Measurements from ENCODE around the gene HLA-B. TPM values are rescaled to one million over a fixed set of nuclear protein-coding genes. Genes with fewer than 3 reads are reported as not detected.

HLA-B gene
- total RNA-seq, 1 experiment from 2014 or later = 1,556 TPM

GRCh38 chr6:31362751-31363150 lies 5.8 kb upstream of the HLA-B start:
- H3K9ac ChIP-seq (ENCODE audit: low read length) = no peak overlapping the region
- no peaks in the 10 kb centered on the region for H3K36me3 ChIP-seq (ENCODE audit: insufficient read depth, low read length)
- no peaks in the 10 kb centered on the region for H3K79me2 ChIP-seq (ENCODE audit: low read length)
- H3K4me1 ChIP-seq (ENCODE audit: low read length) = peaks cover 15% of the 10 kb centered on the region
- no peaks in the 10 kb centered on the region for H3K9me2 ChIP-seq (replicated peaks; ENCODE audit: insufficient read depth, low read length)
- H3K27me3 ChIP-seq (ENCODE audit: low read length) = 0 out of 2 replicates have a peak, but pooled peaks cover 2% of the 10 kb centered on the region
- H4K20me1 ChIP-seq (ENCODE audit: insufficient read depth, low read depth, low read length) = no peaks in the 10 kb centered on the region
- DNase-seq = no peak
- no peak overlapping the region for H3K27ac ChIP-seq (ENCODE audit: low read length)
- no peak overlapping the region for H3K4me3 ChIP-seq (ENCODE audit: low read length)
- H2AFZ ChIP-seq (ENCODE audit: low read length) = no peak overlapping the region
- H3K4me2 ChIP-seq (ENCODE audit: low read depth, low read length, poor library complexity, severe bottlenecking) = no peak overlapping the region
- no peaks in the 10 kb centered on the region for H3K9me3 ChIP-seq (ENCODE audit: low read length)

GRCh38 chr6:31359581-31359980 lies 2.6 kb upstream of the HLA-B start:
- peaks cover 8% of the 10 kb centered on the region; the same call in 1 of the 2 replicates for H4K20me1 ChIP-seq (ENCODE audit: insufficient read depth, low read depth, low read length)
- peaks cover 29% of the 10 kb centered on the region for H3K4me1 ChIP-seq (ENCODE audit: low read length)
- H2AFZ ChIP-seq (ENCODE audit: low read length) = no peak overlapping the region
- H3K4me2 ChIP-seq (ENCODE audit: low read depth, low read length, poor library complexity, severe bottlenecking) = no peak overlapping the region
- H3K9me2 ChIP-seq (replicated peaks; ENCODE audit: insufficient read depth, low read length) = no peaks in the 10 kb centered on the region
- H3K4me3 ChIP-seq (ENCODE audit: low read length) = no peak overlapping the region
- peaks cover 11% of the 10 kb centered on the region for H3K36me3 ChIP-seq (ENCODE audit: insufficient read depth, low read length)
- no peaks in the 10 kb centered on the region for H3K9me3 ChIP-seq (ENCODE audit: low read length)
- H3K79me2 ChIP-seq (ENCODE audit: low read length) = no peaks in the 10 kb centered on the region
- H3K27ac ChIP-seq (ENCODE audit: low read length) = no peak overlapping the region
- no peak for DNase-seq
- no peaks in the 10 kb centered on the region for H3K27me3 ChIP-seq (ENCODE audit: low read length)
- H3K9ac ChIP-seq (ENCODE audit: low read length) = no peak overlapping the region

GRCh38 chr6:31358302-31358701 lies 1.3 kb upstream of the HLA-B start:
- peaks cover 31% of the 10 kb centered on the region for H3K4me1 ChIP-seq (ENCODE audit: low read length)
- H2AFZ ChIP-seq (ENCODE audit: low read length) = 0 out of 2 replicates have a peak overlapping the region, but pooled peaks have one; percentile 14
- no peaks in the 10 kb centered on the region for H3K79me2 ChIP-seq (ENCODE audit: low read length)
- no peaks in the 10 kb centered on the region for H3K9me2 ChIP-seq (replicated peaks; ENCODE audit: insufficient read depth, low read length)
- H3K4me3 ChIP-seq (ENCODE audit: low read length) = no peak overlapping the region
- no peaks in the 10 kb centered on the region for H3K9me3 ChIP-seq (ENCODE audit: low read length)
- peaks cover 14% of the 10 kb centered on the region; the same call in 1 of the 2 replicates for H4K20me1 ChIP-seq (ENCODE audit: insufficient read depth, low read depth, low read length)
- DNase-seq = no peak
- peaks cover 13% of the 10 kb centered on the region for H3K36me3 ChIP-seq (ENCODE audit: insufficient read depth, low read length)
- no peak overlapping the region for H3K27ac ChIP-seq (ENCODE audit: low read length)
- no peaks in the 10 kb centered on the region for H3K27me3 ChIP-seq (ENCODE audit: low read length)
- peak overlapping the region; percentile 79 for H3K4me2 ChIP-seq (ENCODE audit: low read depth, low read length, poor library complexity, severe bottlenecking)
- H3K9ac ChIP-seq (ENCODE audit: low read length) = no peak overlapping the region

- H3K9ac ChIP-seq (ENCODE audit: low read length) = peak overlapping the region; percentile 93
- H2AFZ ChIP-seq (ENCODE audit: low read length) = 0 out of 2 replicates have a peak overlapping the region, but pooled peaks have one; percentile 14
- peak overlapping the region; percentile 79 for H3K4me2 ChIP-seq (ENCODE audit: low read depth, low read length, poor library complexity, severe bottlenecking)
These were observed 907 bp upstream of the HLA-B start for GRCh38 chr6:31357886-31358285.

GRCh38 chr6:31356216-31356945 lies 598 bp downstream of the HLA-B start:
- H3K4me3 ChIP-seq (ENCODE audit: low read length) = peak overlapping the region; percentile 88
- H3K4me2 ChIP-seq (ENCODE audit: low read depth, low read length, poor library complexity, severe bottlenecking) = peak overlapping the region; percentile 79
- no peaks in the 10 kb centered on the region for H3K9me2 ChIP-seq (replicated peaks; ENCODE audit: insufficient read depth, low read length)
- peak; percentile 67 for DNase-seq
- H3K27me3 ChIP-seq (ENCODE audit: low read length) = no peaks in the 10 kb centered on the region
- peak overlapping the region; percentile 69 for H3K27ac ChIP-seq (ENCODE audit: low read length)
- no peaks in the 10 kb centered on the region for H3K79me2 ChIP-seq (ENCODE audit: low read length)
- H3K36me3 ChIP-seq (ENCODE audit: insufficient read depth, low read length) = peaks cover 13% of the 10 kb centered on the region
- peak overlapping the region; percentile 50; the same call in 1 of the 2 replicates for H2AFZ ChIP-seq (ENCODE audit: low read length)
- H4K20me1 ChIP-seq (ENCODE audit: insufficient read depth, low read depth, low read length) = peaks cover 14% of the 10 kb centered on the region; the same call in 1 of the 2 replicates
- peak overlapping the region; percentile 93 for H3K9ac ChIP-seq (ENCODE audit: low read length)
- H3K9me3 ChIP-seq (ENCODE audit: low read length) = no peaks in the 10 kb centered on the region
- H3K4me1 ChIP-seq (ENCODE audit: low read length) = peaks cover 34% of the 10 kb centered on the region

More at GRCh38 chr6:31357886-31358285, 907 bp upstream of the HLA-B start:
- Histone ChIP-seq H3K9me2 (replicated peaks; ENCODE audit: insufficient read depth, low read length) (no peaks in the 10 kb centered on the region), H3K4me1 (ENCODE audit: low read length) (peaks cover 31% of the 10 kb centered on the region), H3K36me3 (ENCODE audit: insufficient read depth, low read length) (peaks cover 13% of the 10 kb centered on the region), H3K27ac (ENCODE audit: low read length) (no peak overlapping the region), H3K79me2 (ENCODE audit: low read length) (no peaks in the 10 kb centered on the region), H3K4me3 (ENCODE audit: low read length) (peak overlapping the region; percentile 88; the same call in 1 of the 2 replicates), H3K27me3 (ENCODE audit: low read length) (no peaks in the 10 kb centered on the region), H3K9me3 (ENCODE audit: low read length) (no peaks in the 10 kb centered on the region), H4K20me1 (ENCODE audit: insufficient read depth, low read depth, low read length) (peaks cover 14% of the 10 kb centered on the region; the same call in 1 of the 2 replicates)
- DNase-seq = no peak

- Histone ChIP-seq H3K36me3 (ENCODE audit: insufficient read depth, low read length) (peaks cover 13% of the 10 kb centered on the region), H2AFZ (ENCODE audit: low read length) (no peak overlapping the region), H3K9me2 (replicated peaks; ENCODE audit: insufficient read depth, low read length) (no peaks in the 10 kb centered on the region), H3K9ac (ENCODE audit: low read length) (peak overlapping the region; percentile 93), H3K4me3 (ENCODE audit: low read length) (peak overlapping the region; percentile 88), H3K9me3 (ENCODE audit: low read length) (no peaks in the 10 kb centered on the region), H3K79me2 (ENCODE audit: low read length) (no peaks in the 10 kb centered on the region), H3K4me1 (ENCODE audit: low read length) (peaks cover 42% of the 10 kb centered on the region), H4K20me1 (ENCODE audit: insufficient read depth, low read depth, low read length) (peaks cover 14% of the 10 kb centered on the region; the same call in 1 of the 2 replicates), H3K4me2 (ENCODE audit: low read depth, low read length, poor library complexity, severe bottlenecking) (peak overlapping the region; percentile 79), H3K27ac (ENCODE audit: low read length) (no peak overlapping the region), H3K27me3 (ENCODE audit: low read length) (no peaks in the 10 kb centered on the region)
- no peak for DNase-seq
These were observed 1.4 kb downstream of the HLA-B start for GRCh38 chr6:31355583-31355948.

GRCh38 chr6:31354864-31355582 lies 2.0 kb downstream of the HLA-B start:
- DNase-seq = no peak
- no peaks in the 10 kb centered on the region for H3K9me3 ChIP-seq (ENCODE audit: low read length)
- peak overlapping the region; percentile 79 for H3K4me2 ChIP-seq (ENCODE audit: low read depth, low read length, poor library complexity, severe bottlenecking)
- H3K4me1 ChIP-seq (ENCODE audit: low read length) = peaks cover 46% of the 10 kb centered on the region
- H3K27ac ChIP-seq (ENCODE audit: low read length) = no peak overlapping the region
- peaks cover 13% of the 10 kb centered on the region for H3K36me3 ChIP-seq (ENCODE audit: insufficient read depth, low read length)
- no peak overlapping the region for H2AFZ ChIP-seq (ENCODE audit: low read length)
- peaks cover 14% of the 10 kb centered on the region; the same call in 1 of the 2 replicates for H4K20me1 ChIP-seq (ENCODE audit: insufficient read depth, low read depth, low read length)
- H3K4me3 ChIP-seq (ENCODE audit: low read length) = peak overlapping the region; percentile 88; the same call in 1 of the 2 replicates
- no peaks in the 10 kb centered on the region for H3K79me2 ChIP-seq (ENCODE audit: low read length)
- H3K9me2 ChIP-seq (replicated peaks; ENCODE audit: insufficient read depth, low read length) = no peaks in the 10 kb centered on the region
- H3K9ac ChIP-seq (ENCODE audit: low read length) = peak overlapping the region; percentile 93; the same call in 1 of the 2 replicates
- H3K27me3 ChIP-seq (ENCODE audit: low read length) = no peaks in the 10 kb centered on the region
